Hematopoietic multipotent progenitor cell treated with erythropoietin and hydrocortisone succinate and interleukin-3 and kit ligand, for 6 days (in vitro differentiated cells): ENCODE measurements around the gene SLC35G6.
"Not testable (repeated sequence)": the region's sequence is repeated elsewhere in the genome, so short reads cannot be mapped to it uniquely, and the experiment has no call there.

Experiments used
- DNase-seq: peaks from one replicate; pipeline ENCODE4 v3.0.0-alpha.2; 2015

SLC35G6 gene

DNA sequence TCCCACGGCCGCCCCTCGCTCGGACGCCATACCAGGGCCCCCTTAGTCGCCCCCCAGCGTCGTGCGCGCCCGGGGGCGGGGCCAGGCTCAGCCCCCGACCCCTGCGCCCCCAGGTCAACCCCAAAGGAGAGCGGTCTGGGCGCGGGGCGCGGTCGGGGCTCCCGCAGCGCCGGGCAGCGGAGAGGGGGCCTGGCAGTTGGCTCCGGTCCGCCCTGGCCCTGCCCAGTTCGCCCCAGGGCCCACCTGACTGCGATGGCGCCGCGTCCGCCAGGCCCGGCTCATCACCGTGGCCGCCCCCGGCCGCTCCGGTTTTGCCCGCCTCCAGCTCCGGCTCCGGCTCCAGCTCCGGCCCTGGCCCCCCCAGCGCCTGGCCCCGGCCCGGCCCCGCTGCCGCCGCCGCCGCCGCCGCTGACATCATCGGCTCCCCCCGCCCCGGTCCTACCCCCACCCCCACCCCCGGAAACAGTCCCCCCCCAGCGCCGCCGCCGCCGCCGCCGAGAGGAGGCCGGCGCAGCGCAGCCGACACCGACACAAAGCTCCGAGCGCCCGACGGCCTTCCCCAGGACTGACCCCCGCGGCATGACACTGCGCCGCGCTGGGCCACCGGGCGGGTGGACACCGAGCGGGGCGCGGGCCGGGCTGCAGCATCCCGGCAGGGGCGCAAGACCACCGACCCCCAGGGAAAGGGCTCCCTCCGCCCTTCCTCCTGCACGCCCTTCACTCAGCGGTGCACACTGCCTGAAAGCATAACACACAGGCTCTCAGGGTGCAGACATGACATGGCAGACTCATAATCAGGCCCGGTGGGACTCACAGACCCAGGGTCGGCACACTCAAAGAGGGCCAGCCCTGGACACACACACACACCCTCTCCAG lies 1.8 kb upstream of the SLC35G6 start, which contains the start of gene ZBTB4:
ZBTB4 (minus strand) TSS at position 419 of the 876 bp plus-strand sequence. CDS start 12,830 bp downstream, outside the sequence.
- peak; percentile 69 for DNase-seq

DNA sequence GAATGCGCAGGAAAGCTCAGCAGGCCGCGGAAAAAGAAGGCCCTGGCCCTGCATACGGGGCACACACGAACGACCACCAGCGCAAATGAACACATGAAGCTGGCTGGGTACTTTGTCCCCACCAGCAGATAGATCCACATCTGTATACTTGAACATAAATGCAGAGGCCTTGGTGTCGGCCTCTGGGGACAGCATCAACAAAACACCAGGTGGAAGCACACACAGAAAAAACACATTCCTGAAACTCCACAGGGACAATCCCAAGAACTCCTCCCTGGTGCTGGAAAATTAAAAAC lies 1.2 kb upstream of the SLC35G6 start:
- no peak for DNase-seq

DNA sequence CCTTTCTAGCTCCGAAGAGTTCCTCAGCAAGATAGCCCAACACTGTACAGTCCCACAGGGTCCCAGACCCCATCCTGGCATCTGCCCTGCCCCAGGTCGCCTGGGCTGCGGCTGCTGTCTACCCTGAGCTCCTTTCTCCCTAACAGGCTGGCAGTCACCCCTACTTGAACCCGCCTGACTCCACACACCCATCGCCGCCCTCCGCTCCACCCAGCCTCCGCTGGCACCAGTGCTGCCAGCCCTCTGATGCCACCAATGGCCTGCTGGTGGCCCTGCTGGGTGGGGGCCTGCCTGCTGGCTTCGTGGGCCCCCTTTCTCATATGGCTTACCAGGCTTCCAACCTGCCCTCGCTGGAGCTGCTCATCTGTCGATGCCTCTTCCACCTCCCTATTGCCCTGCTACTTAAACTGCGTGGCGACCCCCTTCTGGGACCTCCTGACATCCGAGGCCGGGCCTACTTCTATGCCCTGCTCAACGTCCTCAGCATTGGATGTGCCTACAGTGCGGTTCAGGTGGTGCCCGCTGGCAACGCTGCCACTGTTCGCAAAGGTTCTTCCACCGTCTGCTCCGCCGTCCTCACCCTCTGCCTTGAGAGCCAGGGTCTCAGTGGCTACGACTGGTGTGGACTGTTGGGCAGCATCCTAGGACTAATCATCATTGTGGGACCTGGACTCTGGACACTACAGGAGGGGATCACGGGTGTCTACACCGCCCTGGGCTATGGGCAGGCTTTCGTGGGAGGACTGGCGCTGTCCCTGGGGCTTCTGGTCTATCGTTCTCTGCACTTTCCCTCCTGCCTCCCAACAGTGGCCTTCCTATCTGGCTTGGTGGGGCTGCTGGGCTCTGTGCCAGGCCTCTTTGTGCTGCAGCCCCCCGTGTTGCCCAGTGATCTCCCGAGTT lies 846 bp downstream of the SLC35G6 start:
- not testable (repeated sequence) for DNase-seq

DNA sequence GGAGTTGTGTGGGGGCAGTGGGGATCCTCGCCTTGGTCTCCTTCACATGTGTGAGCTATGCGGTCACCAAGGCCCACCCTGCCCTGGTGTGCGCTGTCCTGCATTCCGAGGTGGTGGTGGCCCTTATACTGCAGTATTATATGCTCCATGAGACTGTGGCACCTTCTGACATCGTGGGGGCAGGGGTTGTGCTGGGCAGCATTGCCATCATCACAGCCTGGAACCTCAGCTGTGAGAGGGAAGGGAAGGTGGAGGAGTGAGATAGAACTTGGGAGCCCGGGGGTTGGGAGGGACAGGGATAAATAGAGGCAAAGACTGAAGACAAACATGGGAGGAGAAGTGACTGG lies 1.5 kb downstream of the SLC35G6 start:
- DNase-seq, result not testable (repeated sequence)

DNA sequence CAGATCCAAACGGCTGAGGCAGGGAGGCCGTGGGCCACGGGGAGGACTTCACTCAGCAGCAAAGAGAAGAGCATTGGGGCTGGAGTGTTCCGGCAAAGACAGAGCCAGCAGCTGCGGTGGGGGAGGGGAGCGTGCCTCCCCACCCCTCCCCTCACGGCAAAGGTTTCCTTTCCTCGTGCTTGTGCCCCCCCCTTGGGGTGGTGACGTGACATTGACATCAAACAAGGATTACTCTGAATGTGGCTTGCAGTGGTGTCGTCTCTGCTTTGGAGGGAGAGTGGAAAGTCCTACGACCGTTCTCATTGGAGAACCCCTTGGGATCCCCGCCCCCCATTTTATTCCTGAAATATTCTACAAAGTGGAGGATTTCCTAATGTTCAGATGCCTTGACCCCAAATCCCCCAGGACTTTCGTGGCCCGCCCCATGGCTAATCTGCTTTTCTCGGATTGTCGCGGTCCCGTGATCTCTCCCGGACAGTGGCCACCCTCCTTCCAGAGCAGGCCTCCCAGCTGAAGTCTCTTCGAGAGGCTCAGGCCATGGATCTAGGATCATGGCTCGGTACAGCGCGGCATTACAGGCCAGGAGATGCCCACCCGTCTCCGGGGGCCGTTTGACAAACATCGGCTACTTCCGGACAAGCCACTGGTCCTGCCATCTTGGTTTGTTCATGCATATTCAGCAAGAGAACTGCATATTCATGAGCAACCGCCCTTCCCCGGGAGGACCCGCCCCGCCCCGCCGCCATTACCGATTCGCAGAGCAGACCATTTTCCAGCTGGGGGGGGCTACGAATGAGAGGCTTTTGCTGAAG lies 2.2 kb downstream of the SLC35G6 start:
- DNase-seq, result peak; percentile 95

DNA sequence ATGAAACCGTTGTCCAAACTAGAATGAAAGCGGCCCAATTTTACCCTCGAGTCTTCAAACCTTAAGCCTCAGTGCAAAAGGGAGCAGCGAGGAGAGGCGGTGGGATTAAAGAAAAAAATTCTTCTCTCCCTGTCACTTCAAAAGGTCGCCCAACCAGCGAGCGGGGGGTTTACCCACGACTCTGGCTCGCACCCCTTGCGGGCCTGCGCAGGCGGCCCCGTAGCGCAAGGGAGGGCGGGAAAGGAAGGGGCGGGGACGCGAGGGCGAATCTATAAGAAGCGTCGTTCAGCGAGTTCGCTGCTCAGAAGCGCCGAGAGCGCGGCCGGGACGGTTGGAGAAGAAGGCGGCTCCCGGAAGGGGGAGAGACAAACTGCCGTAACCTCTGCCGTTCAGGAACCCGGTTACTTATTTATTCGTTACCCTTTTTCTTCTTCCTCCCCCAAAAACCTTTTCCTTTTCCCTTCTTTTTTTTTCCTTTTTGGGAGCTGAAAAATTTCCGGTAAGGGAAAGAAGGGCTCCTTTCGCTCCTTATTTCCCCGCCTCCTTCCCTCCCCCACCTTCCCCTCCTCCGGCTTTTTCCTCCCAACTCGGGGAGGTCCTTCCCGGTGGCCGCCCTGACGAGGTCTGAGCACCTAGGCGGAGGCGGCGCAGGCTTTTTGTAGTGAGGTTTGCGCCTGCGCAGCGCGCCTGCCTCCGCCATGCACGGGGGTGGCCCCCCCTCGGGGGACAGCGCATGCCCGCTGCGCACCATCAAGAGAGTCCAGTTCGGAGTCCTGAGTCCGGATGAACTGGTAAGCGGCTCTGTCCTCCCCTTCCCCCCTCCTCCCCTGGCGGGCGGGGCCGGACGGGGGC lies 3.0 kb downstream of the SLC35G6 start, which contains the start of gene POLR2A:
POLR2A (plus strand) TSS at position 300 of the 852 bp plus-strand sequence.
- DNase-seq, result peak; percentile 97

DNA sequence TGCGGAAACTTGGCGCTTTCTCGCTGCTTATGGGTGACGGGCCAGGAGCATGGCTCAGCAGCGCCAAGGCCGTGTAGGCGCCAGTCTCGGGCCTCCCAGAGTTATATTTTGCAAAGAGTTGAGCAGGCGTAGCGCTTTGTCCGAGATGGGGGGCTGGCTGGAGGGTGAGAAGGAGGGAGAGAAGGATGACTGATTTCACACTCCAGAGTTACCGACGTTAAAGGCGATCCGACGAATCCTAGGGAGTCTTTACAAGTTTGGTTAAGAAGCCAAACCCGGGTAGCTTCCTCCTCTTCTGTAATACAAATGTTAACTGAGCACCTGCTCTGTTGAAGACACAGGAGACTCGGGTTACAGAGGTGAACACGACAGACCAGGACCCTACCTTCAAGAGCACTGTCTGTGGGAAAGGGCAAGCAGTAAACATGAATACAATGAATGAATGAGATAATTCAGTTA lies 3.7 kb downstream of the SLC35G6 start:
- no peak for DNase-seq

DNA sequence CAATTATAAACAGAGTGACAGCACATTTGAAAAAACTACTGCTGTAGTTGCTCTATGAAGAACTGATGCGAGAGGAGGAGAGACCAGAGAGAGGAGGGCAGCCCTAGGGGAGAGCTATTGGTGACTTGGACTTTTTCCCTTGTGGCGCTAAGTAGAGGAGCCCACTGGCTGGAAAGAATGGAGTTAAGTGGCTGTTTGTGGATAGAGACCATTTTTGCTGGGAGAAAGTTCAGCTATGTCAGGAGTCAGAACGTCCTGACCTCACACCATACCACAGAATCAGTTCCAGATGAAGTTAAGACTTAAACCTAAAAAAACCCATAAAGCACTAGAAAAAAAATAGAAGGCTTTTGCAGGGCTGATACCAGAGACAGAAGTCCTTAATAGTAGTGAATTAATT lies 4.9 kb downstream of the SLC35G6 start:
- DNase-seq, result no peak

DNA sequence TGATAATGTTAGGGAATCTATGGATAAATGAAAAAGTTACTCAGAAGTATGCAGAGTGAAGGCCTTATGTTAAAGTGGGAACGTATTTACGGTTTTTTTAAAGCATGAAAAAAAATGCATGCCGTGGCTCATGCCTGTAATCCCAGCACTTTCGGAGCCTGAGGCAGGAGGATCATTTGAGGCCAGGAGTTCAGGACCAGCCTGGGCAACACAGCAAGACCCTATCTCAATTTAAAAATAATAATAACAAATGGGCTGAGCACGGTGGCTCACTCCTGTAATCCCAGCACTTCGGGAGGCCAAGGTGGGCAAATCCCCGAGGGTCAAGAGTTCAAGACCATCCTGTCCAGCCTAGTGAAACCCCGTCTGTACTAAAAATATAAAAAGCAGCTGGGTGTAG lies 8.9 kb downstream of the SLC35G6 start:
- DNase-seq, result no peak

DNA sequence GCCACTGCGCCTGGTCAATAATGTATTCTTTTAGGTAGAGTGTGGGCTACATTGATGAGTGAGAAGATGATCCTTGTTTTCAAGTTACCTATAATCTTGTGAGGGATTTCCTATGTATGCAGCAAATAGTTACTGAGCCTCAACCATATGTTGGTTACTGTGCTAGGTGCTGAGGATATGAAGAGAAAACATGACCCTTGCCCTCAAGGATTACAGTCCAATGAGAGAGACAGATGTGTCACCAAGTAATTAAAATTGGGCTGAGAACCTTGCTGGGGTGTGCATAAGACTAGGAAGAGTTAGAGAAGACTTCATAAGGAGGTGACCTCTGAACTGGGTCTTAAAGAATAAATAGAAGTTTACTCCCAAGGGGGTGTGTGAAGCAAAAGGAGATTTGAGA lies 10.3 kb downstream of the SLC35G6 start:
- DNase-seq, result no peak

DNA sequence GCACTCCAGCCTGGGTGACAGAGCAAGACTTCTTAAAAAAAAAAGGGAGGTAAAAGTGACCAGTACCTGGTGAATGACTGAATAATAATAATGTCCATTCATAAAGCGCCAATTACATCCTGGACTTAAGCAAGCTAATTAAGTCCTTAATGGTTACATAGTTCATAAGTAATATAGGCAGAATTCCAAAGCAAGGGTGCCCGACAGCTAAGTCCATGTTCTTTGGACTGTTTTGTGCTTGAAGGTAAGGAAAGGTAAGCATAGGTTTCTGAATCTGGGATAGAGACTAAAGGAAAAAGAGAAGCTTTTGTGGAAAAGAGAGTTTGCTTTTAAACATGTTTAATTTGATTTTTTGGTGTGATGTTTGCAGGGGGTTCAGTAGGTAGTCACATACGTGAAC lies 12.7 kb downstream of the SLC35G6 start:
- DNase-seq, result no peak

DNA sequence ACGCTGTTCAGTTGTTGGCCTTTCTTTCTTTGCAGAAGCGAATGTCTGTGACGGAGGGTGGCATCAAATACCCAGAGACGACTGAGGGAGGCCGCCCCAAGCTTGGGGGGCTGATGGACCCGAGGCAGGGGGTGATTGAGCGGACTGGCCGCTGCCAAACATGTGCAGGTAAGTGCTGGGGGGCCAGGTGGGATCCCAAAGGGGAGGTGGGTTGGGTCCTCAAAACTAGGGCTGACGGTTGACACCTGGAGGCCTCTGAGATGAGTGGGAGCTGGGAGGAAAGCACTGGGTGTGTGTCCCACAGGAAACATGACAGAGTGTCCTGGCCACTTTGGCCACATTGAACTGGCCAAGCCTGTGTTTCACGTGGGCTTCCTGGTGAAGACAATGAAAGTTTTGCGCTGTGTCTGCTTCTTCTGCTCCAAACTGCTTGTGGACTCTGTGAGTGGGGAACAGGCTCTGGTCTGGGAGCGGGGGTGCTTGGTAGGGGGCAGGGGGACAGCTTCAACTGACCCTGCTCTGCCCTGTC lies 14.7 kb downstream of the SLC35G6 start:
- no peak for DNase-seq

DNA sequence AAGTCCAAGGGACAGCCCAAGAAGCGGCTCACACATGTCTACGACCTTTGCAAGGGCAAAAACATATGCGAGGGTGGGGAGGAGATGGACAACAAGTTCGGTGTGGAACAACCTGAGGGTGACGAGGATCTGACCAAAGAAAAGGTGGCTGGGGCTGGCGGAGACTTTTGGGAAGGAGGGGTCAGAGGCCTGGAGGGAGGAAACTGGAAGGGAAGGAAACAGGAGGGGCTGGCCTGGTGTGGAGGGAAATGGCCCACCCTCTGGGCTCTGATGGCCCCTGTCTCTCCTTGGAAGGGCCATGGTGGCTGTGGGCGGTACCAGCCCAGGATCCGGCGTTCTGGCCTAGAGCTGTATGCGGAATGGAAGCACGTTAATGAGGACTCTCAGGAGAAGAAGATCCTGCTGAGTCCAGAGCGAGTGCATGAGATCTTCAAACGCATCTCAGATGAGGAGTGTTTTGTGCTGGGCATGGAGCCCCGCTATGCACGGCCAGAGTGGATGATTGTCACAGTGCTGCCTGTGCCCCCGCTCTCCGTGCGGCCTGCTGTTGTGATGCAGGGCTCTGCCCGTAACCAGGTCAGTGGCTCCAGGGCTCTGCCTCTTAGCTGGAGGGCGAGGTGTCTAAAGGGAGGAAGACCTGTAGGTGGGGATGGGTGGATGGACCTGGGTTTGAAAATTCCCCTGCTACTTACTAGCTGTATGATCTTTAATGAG lies 15.4 kb downstream of the SLC35G6 start:
- no peak for DNase-seq

DNA sequence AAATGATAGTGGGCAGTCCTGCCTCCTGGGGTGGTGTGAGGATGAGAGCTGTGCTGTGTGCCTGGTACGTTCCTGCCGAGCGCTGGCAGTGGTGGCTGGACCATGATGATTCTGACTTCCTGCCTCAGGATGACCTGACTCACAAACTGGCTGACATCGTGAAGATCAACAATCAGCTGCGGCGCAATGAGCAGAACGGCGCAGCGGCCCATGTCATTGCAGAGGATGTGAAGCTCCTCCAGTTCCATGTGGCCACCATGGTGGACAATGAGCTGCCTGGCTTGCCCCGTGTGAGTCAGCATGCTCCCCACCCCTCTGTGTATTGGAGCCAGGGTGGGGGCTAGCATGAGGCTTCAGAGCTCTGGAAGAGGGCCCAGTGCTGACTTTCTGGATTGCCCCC lies 16.0 kb downstream of the SLC35G6 start:
- no peak for DNase-seq

DNA sequence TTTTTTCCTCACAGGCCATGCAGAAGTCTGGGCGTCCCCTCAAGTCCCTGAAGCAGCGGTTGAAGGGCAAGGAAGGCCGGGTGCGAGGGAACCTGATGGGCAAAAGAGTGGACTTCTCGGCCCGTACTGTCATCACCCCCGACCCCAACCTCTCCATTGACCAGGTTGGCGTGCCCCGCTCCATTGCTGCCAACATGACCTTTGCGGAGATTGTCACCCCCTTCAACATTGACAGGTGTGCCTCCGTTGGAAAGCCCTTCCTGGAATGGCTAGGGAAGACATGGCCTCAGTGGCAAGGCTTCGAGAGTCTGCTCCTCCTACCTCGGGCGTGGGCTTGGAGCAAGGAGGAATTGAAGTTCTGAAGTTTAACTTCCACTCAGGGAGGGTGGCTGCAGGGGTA lies 16.4 kb downstream of the SLC35G6 start:
- DNase-seq, result no peak

DNA sequence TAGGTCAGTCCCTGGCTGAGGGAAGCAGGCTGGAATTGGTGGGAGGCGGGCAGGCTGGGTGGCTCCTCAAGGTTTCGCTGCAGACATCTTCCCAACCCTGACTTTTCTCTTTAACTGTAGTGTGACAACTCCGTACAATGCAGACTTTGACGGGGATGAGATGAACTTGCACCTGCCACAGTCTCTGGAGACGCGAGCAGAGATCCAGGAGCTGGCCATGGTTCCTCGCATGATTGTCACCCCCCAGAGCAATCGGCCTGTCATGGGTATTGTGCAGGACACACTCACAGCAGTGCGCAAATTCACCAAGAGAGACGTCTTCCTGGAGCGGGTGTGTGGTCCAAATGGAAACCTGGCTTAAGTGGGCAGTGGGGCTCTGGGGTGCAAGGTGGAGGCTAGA lies 17.9 kb downstream of the SLC35G6 start:
- no peak for DNase-seq

DNA sequence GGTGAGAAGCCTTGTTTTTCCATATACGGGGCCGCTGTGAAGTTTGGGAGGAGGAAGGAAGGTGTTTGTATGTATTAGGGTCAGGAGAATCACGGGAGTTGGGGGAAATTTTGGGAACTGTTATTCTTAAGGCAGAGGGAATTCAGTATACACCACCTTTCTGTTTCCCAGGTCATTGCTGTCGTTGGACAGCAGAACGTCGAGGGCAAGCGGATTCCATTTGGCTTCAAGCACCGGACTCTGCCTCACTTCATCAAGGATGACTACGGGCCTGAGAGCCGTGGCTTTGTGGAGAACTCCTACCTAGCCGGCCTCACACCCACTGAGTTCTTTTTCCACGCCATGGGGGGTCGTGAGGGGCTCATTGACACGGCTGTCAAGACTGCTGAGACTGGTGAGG lies 20.5 kb downstream of the SLC35G6 start:
- DNase-seq, result no peak

DNA sequence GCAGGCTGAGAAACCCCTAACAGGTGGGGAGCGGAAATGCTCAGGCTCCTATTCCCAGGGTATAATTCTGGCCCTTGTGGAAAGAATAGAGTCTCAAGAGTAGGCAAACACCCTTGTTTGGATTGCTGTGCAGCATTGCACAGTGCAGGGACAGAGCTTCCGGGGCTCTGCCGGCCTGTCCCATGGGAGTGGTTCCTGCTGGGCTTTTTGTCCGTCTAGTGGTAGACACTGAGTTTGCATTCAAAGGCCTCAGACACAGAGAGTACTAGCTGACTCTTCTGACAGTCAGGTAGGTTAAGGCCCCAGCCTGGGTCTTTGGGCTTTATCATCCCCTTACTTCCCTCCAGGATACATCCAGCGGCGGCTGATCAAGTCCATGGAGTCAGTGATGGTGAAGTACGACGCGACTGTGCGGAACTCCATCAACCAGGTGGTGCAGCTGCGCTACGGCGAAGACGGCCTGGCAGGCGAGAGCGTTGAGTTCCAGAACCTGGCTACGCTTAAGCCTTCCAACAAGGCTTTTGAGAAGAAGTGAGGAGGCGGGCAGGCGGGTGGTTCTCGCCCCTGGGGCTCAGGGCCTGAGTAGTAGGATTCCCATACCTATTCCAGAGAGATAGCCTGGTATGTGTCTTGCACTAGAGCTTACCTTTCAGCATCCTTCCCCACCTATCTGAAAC lies 21.1 kb downstream of the SLC35G6 start:
- no peak for DNase-seq

DNA sequence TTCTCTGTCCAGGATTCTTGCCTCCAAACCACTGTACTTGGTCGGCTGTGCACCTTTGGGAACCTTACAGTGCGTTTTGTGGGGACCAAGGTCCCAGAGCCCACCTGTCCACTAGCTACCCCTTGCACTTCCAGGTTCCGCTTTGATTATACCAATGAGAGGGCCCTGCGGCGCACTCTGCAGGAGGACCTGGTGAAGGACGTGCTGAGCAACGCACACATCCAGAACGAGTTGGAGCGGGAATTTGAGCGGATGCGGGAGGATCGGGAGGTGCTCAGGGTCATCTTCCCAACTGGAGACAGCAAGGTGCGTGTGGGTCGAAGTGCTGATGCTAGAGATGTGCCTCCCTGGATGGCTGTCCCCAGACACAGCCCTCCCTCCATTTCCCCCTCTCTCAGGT lies 21.7 kb downstream of the SLC35G6 start:
- peak; percentile 48 for DNase-seq

DNA sequence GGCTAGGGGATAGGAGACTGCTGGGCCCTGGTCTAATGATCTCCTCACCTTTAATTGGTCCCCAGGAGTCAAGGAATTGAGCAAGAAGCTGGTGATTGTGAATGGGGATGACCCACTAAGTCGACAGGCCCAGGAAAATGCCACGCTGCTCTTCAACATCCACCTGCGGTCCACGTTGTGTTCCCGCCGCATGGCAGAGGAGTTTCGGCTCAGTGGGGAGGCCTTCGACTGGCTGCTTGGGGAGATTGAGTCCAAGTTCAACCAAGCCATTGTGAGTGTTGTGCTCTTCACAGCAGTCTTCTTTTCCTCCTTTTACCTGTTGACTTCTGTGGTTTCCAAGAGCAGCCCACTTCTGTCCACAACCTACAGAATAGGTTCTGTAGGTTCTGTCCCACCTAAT lies 22.3 kb downstream of the SLC35G6 start:
- no peak for DNase-seq

DNA sequence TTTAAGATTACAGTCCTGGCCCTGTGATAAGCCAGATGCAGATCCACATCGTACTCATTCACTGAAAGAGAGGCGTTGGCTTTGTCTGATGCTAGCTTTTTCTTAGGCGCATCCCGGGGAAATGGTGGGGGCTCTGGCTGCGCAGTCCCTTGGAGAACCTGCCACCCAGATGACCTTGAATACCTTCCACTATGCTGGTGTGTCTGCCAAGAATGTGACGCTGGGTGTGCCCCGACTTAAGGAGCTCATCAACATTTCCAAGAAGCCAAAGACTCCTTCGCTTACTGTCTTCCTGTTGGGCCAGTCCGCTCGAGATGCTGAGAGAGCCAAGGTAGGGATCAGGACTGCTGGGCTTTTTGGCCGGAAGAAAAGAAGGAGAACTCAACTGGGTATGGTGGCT lies 26.9 kb downstream of the SLC35G6 start:
- no peak for DNase-seq
